Measurements from ENCODE around the gene HECTD4. TPM values are rescaled to one million over a fixed set of nuclear protein-coding genes. Genes with fewer than 3 reads are reported as not detected.

HECTD4 gene
- total and polyA plus RNA-seq, 2 of the 4 experiments (the other 2 are of a cell fraction), result 12.9 to 13.0 TPM

DNA sequence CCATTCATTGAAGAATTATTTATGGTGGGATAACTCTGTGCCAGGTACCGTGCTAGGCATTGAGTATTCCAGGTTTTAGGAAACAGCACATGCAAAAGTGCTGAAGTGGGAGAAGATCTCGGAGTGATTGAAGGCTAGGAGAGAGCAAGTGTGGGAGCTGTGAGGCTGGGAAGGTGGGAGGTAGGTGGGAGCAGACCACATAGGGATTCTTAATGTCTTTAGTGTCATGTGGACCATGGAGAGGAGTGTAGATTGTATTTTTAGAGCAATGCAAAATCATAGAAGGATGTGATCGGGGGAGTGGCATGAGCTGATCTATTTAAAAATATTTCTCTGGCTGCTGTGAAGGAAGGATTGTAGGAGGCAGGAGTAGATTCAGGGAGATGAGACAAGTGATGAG, 41.9 kb upstream of the HECTD4 start:
- Histone ChIP-seq H2AK5ac (ENCODE audit: low read depth, low read length) (no peak overlapping the region), H3K27me3 (ENCODE audit: control insufficient read depth, insufficient read depth, low read length) (no peaks in the 10 kb centered on the region), H2AK9ac (replicated peaks; ENCODE audit: low read depth, low read length, poor library complexity) (no peak overlapping the region), H4K20me1 (ENCODE audit: insufficient read depth, low read length) (peaks cover 84% of the 10 kb centered on the region), H2BK120ac (ENCODE audit: low read depth, low read length) (no peak overlapping the region), H2AFZ (replicated peaks; ENCODE audit: low read length, poor library complexity) (no peak overlapping the region), H3K18ac (ENCODE audit: low read depth, low read length) (no peak overlapping the region), H3K14ac (replicated peaks; ENCODE audit: low read depth, low read length) (no peak overlapping the region), H3K4me3 (ENCODE audit: insufficient read depth, low read depth, low read length) (no peak overlapping the region), H3K23ac (ENCODE audit: low read depth, low read length) (no peak overlapping the region), H2BK20ac (ENCODE audit: low read depth, low read length) (no peak overlapping the region), H3K36me3 (ENCODE audit: control insufficient read depth, insufficient read depth, low read length) (peaks cover 3% of the 10 kb centered on the region; the same call in 1 of the 2 replicates), H3K79me1 (ENCODE audit: low read depth in 1 of 2, low read length in 2 of 2) (peaks cover 11 to 51% of the 10 kb centered on the region in 2 experiments), H3K9me3 (ENCODE audit: control insufficient read depth, insufficient read depth, low read length) (no peaks in the 10 kb centered on the region), H3K9me1 (ENCODE audit: insufficient read depth, low read length) (peaks cover 5% of the 10 kb centered on the region; the same call in 1 of the 2 replicates), H3K4ac (ENCODE audit: low read depth, low read length) (no peak overlapping the region), H3K4me1 (ENCODE audit: control insufficient read depth, insufficient read depth, low read length) (peaks cover 7% of the 10 kb centered on the region), H3K56ac (ENCODE audit: extremely low read depth, insufficient read depth, low read length) (no peak overlapping the region), H3K4me2 (ENCODE audit: low read depth, low read length) (no peak overlapping the region), H2BK5ac (ENCODE audit: low read depth, low read length, poor library complexity, severe bottlenecking) (no peak overlapping the region), H3K9ac (ENCODE audit: low read depth, low read length) (no peak overlapping the region), H4K8ac (ENCODE audit: low read depth in 2 of 2, low read length in 2 of 2) (no peak overlapping the region), H4K91ac (ENCODE audit: insufficient read depth, low read depth, low read length) (no peak overlapping the region), H2BK15ac (ENCODE audit: low read depth, low read length) (no peak overlapping the region), H3K27ac (ENCODE audit: insufficient read depth, low read length) (no peak overlapping the region), H4K5ac (ENCODE audit: low read depth, low read length) (no peak overlapping the region)
- in situ Hi-C loops (cut with MboI; ENCODE audit: low sequenced_read_pairs), result no loop called here
- ChIA-PET POLR2A (ENCODE audit: unreplicated experiment) (no interaction called here), CTCF (no interaction called here)
- ATAC-seq (ENCODE audit: low read depth), result no peak
- intact Hi-C loops (cut with micrococcal nuclease), result no loop called here
- 100% methylated on average over 1 of the region's 3 CpGs; no CpG with 5 or more reads in 1 of the 2 experiments for WGBS, 2 experiments (ENCODE audit: extremely low coverage in 2 of 2, insufficient read length in 1 of 2)
- DNase-seq, result no peak
- dilution Hi-C loops (cut with HindIII; ENCODE audit: low sequenced_read_pairs, unreplicated experiment), result no loop called here
- BruUV-seq (replicated peaks), result no TSS peak
- TF ChIP-seq POLR2A (IDR thresholded peaks at IDR 0.05; ENCODE audit: low read depth, low read length), result no peak
- TF ChIP-seq, protein P1, sequence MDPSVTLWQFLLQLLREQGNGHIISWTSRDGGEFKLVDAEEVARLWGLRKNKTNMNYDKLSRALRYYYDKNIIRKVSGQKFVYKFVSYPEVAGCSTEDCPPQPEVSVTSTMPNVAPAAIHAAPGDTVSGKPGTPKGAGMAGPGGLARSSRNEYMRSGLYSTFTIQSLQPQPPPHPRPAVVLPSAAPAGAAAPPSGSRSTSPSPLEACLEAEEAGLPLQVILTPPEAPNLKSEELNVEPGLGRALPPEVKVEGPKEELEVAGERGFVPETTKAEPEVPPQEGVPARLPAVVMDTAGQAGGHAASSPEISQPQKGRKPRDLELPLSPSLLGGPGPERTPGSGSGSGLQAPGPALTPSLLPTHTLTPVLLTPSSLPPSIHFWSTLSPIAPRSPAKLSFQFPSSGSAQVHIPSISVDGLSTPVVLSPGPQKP (IDR thresholded peaks at IDR 0.05; ENCODE audit: borderline replicate concordance, low read depth, low read length), result no peak
- TF ChIP-seq, protein P2, sequence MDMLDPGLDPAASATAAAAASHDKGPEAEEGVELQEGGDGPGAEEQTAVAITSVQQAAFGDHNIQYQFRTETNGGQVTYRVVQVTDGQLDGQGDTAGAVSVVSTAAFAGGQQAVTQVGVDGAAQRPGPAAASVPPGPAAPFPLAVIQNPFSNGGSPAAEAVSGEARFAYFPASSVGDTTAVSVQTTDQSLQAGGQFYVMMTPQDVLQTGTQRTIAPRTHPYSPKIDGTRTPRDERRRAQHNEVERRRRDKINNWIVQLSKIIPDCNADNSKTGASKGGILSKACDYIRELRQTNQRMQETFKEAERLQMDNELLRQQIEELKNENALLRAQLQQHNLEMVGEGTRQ (IDR thresholded peaks at IDR 0.05; ENCODE audit: low read depth, low read length), result no peak
- no peak for TF ChIP-seq RAD21 (IDR thresholded peaks at IDR 0.05; ENCODE audit: low read length)
- no peak for TF ChIP-seq MXI1 (IDR thresholded peaks at IDR 0.05; ENCODE audit: borderline replicate concordance, low read depth, low read length)
- TF ChIP-seq RCOR1 (IDR thresholded peaks at IDR 0.05; ENCODE audit: insufficient replicate concordance, low read length), result no peak
- TF ChIP-seq, protein P3, sequence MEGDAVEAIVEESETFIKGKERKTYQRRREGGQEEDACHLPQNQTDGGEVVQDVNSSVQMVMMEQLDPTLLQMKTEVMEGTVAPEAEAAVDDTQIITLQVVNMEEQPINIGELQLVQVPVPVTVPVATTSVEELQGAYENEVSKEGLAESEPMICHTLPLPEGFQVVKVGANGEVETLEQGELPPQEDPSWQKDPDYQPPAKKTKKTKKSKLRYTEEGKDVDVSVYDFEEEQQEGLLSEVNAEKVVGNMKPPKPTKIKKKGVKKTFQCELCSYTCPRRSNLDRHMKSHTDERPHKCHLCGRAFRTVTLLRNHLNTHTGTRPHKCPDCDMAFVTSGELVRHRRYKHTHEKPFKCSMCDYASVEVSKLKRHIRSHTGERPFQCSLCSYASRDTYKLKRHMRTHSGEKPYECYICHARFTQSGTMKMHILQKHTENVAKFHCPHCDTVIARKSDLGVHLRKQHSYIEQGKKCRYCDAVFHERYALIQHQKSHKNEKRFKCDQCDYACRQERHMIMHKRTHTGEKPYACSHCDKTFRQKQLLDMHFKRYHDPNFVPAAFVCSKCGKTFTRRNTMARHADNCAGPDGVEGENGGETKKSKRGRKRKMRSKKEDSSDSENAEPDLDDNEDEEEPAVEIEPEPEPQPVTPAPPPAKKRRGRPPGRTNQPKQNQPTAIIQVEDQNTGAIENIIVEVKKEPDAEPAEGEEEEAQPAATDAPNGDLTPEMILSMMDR (conservative IDR thresholded peaks at IDR 0.05; ENCODE audit: low read depth, low read length), result no peak
- TF ChIP-seq MAFK (IDR thresholded peaks at IDR 0.05; ENCODE audit: low read depth, low read length), result no peak
- no peak for TF ChIP-seq CHD1 (IDR thresholded peaks at IDR 0.05; ENCODE audit: low read depth, low read length)
- TF ChIP-seq FOS (IDR thresholded peaks at IDR 0.05; ENCODE audit: low read depth, low read length), result no peak
- TF ChIP-seq BHLHE40 (IDR thresholded peaks at IDR 0.05; ENCODE audit: low read depth, low read length), result no peak
- TF ChIP-seq NFE2L2 (IDR thresholded peaks at IDR 0.05; ENCODE audit: low read depth, low read length), result no peak
- TF ChIP-seq RFX5 (IDR thresholded peaks at IDR 0.05; ENCODE audit: low read depth, low read length), result no peak

Data from IMR-90 (cell line).